B cell (primary cell): Measurements from ENCODE around the gene ARHGEF10L. TPM values are rescaled to one million over a fixed set of nuclear protein-coding genes. Genes with fewer than 3 reads are reported as not detected.

Experiments
- ATAC-seq: fragments of 200-7000 bp; cut with Tn5 transposase; one replicate; pipeline ENCODE4 v1.10.0; 2021; ENCODE audit warnings: low read depth, mild to moderate bottlenecking, moderate number of reproducible peaks, moderate library complexity
- CTCF ChIA-PET: fragments of 350-600 bp; sonication (Branson Sonifier 250); formaldehyde crosslinking; loops from one replicate; lab custom pipeline; 2021; ENCODE audit warnings: antibody characterized with exemption, inconsistent platforms; lab: Charles Lee
- POLR2A ChIA-PET: fragments of 350-600 bp; sonication (Branson Sonifier 250); formaldehyde crosslinking; loops from one replicate; lab custom pipeline; 2021; ENCODE audit warnings: antibody characterized with exemption; lab: Charles Lee
- DNase-seq: peaks from one replicate; pipeline ENCODE4 v3.0.0; 2013
- H2AFZ ChIP-seq: 2 replicates; pipeline ENCODE4 v1.6.1; 2012; ENCODE audit warnings: mild to moderate bottlenecking, low read depth, low read length; ENCODE audit not compliant: insufficient read depth, poor library complexity, severe bottlenecking
- H3K27ac ChIP-seq, 2 donors: 1 replicate in 1 of 2; 2 replicates in 1 of 2; pipeline ENCODE4 v1.5.1; 2012 to 2013; ENCODE audit warnings: low read length in 2 of 2, mild to moderate bottlenecking in 2 of 2, moderate library complexity in 1 of 2
- H3K27me3 ChIP-seq, 4 experiments: fragments of 200-600 bp in 1 of 4; sonication (generic) in 1 of 4; replicated peaks in 1 of 4; 1 replicate in 2 of 4; 2 replicates in 2 of 4; pipeline versions ENCODE4 v1.6.1 to v1.7.0; 2013 to 2016; ENCODE audit warnings: low read length in 3 of 4, mild to moderate bottlenecking in 2 of 4, mixed read lengths in 1 of 4, moderate library complexity in 1 of 4; ENCODE audit not compliant: insufficient read depth in 4 of 4, control insufficient read depth in 3 of 4; ENCODE audit errors: control extremely low read depth in 1 of 4
- H3K36me3 ChIP-seq, 2 experiments: replicated peaks in 1 of 2; 1 replicate in 1 of 2; 2 replicates in 1 of 2; pipeline versions ENCODE4 v1.6.1 to v1.7.1; 2013; ENCODE audit warnings: low read length in 1 of 2; ENCODE audit not compliant: insufficient read depth in 2 of 2, control insufficient read depth in 1 of 2; ENCODE audit errors: control extremely low read depth in 1 of 2, extremely low read depth in 1 of 2
- H3K4me1 ChIP-seq, 2 donors: fragments of 200-600 bp in 1 of 2; sonication (generic) in 1 of 2; 1 replicate in 1 of 2; 2 replicates in 1 of 2; pipeline versions ENCODE4 v1.5.1 to v1.6.1; 2013 to 2017; ENCODE audit warnings: low read length in 2 of 2; ENCODE audit not compliant: control insufficient read depth in 2 of 2, insufficient read depth in 2 of 2
- H3K4me2 ChIP-seq: replicated peaks from 2 replicates; pipeline ENCODE3; 2012; ENCODE audit warnings: mild to moderate bottlenecking, low read depth, low read length; ENCODE audit not compliant: poor library complexity, severe bottlenecking
- H3K4me3 ChIP-seq, 5 experiments: fragments of 200-600 bp in 1 of 5; sonication (generic) in 1 of 5; 1 replicate in 3 of 5; 2 replicates in 2 of 5; pipeline versions ENCODE4 v1.5.1 to v1.7.0; 2011 to 2016; ENCODE audit warnings: low read length in 4 of 5, mild to moderate bottlenecking in 4 of 5, low read depth in 2 of 5, control low read depth in 1 of 5, moderate library complexity in 1 of 5; ENCODE audit not compliant: insufficient read depth in 1 of 5; ENCODE audit errors: control extremely low read depth in 1 of 5, extremely low read depth in 1 of 5
- H3K79me2 ChIP-seq: fragments of 200-600 bp; sonication (generic); one replicate; pipeline ENCODE4 v1.6.0; 2016; ENCODE audit warnings: low read length; ENCODE audit not compliant: control insufficient read depth, insufficient read depth
- H3K9ac ChIP-seq: fragments of 200-600 bp; sonication (generic); 2 replicates; pipeline ENCODE4 v1.6.1; 2017; ENCODE audit warnings: mild to moderate bottlenecking, low read length, moderate library complexity
- H3K9me3 ChIP-seq, 3 donors: one replicate each; pipeline versions ENCODE4 v1.6.1 to v1.7.1; 2013; ENCODE audit warnings: low read length in 2 of 3; ENCODE audit not compliant: control insufficient read depth in 2 of 3, insufficient read depth in 1 of 3; ENCODE audit errors: control extremely low read depth in 1 of 3
- H4K20me1 ChIP-seq: 2 replicates; pipeline ENCODE4 v1.6.0; 2012; ENCODE audit warnings: mild to moderate bottlenecking, low read length; ENCODE audit not compliant: insufficient read depth, control insufficient read depth, poor library complexity, severe bottlenecking
- H3K27ac Mint-ChIP-seq: one replicate; pipeline ENCODE4 v1.8.0; 2021; ENCODE audit warnings: mixed read lengths
- H3K27me3 Mint-ChIP-seq: one replicate; pipeline ENCODE4 v1.8.0; 2021; ENCODE audit warnings: mixed read lengths
- H3K4me1 Mint-ChIP-seq: one replicate; pipeline ENCODE4 v1.8.0; 2021; ENCODE audit warnings: mixed read lengths
- H3K4me3 Mint-ChIP-seq: one replicate; pipeline ENCODE4 v1.8.0; 2021; ENCODE audit warnings: mixed read lengths
- H3K9me3 Mint-ChIP-seq: one replicate; pipeline ENCODE4 v1.8.0; 2022; ENCODE audit warnings: mixed read lengths; ENCODE audit not compliant: insufficient read depth
- CTCF ChIP-seq: fragments of 200-600 bp; IDR thresholded peaks from one replicate; pipeline ENCODE4 v1.8.0; 2022; ENCODE audit warnings: antibody characterized with exemption, mild to moderate bottlenecking
- EZH2 ChIP-seq: IDR thresholded peaks from 2 replicates; pipeline ENCODE4 v1.6.1; 2012; ENCODE audit warnings: borderline replicate concordance, low read depth, mild to moderate bottlenecking, moderate library complexity, low read length; ENCODE audit not compliant: insufficient read depth, poor library complexity, severe bottlenecking
- WGBS: methylation state at CpG from one replicate; pipeline ENCODE4 v1.1.5; 2013; ENCODE audit warnings: missing lambda C conversion rate; ENCODE audit not compliant: insufficient coverage; 5-methylcytosine and 5-hydroxymethylcytosine counted together
- intact Hi-C: fragments of 100-400 bp; cut with micrococcal nuclease; formaldehyde crosslinking; loops from one replicate; pipeline ENCODE4 v1.10.0; 2022
- polyA plus RNA-seq: library from polyadenylated mRNA; depleted of rRNA; stranded (reverse); fragments of >200 nt; gene quantifications from 2 replicates; pipeline ENCODE4 v1.2.3, GENCODE V29; 2012
- total RNA-seq, 2 donors: library from RNA; stranded (reverse); fragments of 120-200 nt in 1 of 2; gene quantifications; 1 replicate in 1 of 2; 2 replicates in 1 of 2; pipeline versions ENCODE4 v1.2.3 to v1.2.4, GENCODE V29; 2013 to 2022

ARHGEF10L gene
- total and polyA plus RNA-seq, 2 donors (not counting 1 experiment from before 2014, with no cell fraction given), result 2.0 to 4.9 TPM

- Histone ChIP-seq H3K79me2 (no peaks in the 10 kb centered on the region), H3K9me3 (no peaks in the 10 kb centered on the region), H4K20me1 (no peaks in the 10 kb centered on the region), H3K27me3 (no peaks in the 10 kb centered on the region), H3K4me2 (no peak overlapping the region), H3K36me3 (no peaks in the 10 kb centered on the region), H3K4me3 (no peak overlapping the region), H3K27ac (no peak overlapping the region), H2AFZ (no peak overlapping the region), H3K9ac (no peak overlapping the region), H3K4me1 (no peaks in the 10 kb centered on the region)
- POLR2A ChIA-PET, result no interaction called here
- ATAC-seq, result no peak
- Mint-ChIP-seq H3K27me3 (peaks cover 7% of the 10 kb centered on the region), H3K9me3 (no peaks in the 10 kb centered on the region), H3K4me1 (no peaks in the 10 kb centered on the region), H3K27ac (no peak overlapping the region), H3K4me3 (no peak overlapping the region)
- intact Hi-C loops, result no loop called here
- DNase-seq, result no peak
- WGBS, result 81% methylated on average over 8 of the region's 10 CpGs
- CTCF ChIA-PET, result no interaction called here
- TF ChIP-seq CTCF (no peak), EZH2 (no peak)
These were observed 56.1 kb downstream of the ARHGEF10L start for GRCh38 chr1:17595602-17595925.

GRCh38 chr1:17596186-17596585, 56.7 kb downstream of the ARHGEF10L start:
- H3K79me2 ChIP-seq, result no peaks in the 10 kb centered on the region
- no peaks in the 10 kb centered on the region for H3K4me1 Mint-ChIP-seq
- DNase-seq, result no peak
- ATAC-seq, result no peak
- TF ChIP-seq CTCF (no peak), EZH2 (no peak)
- no peaks in the 10 kb centered on the region for H3K4me1 ChIP-seq
- no peak overlapping the region for H3K27ac Mint-ChIP-seq
- H3K4me3 ChIP-seq, result no peak overlapping the region
- no peak overlapping the region for H3K4me2 ChIP-seq
- no peaks in the 10 kb centered on the region for H3K9me3 ChIP-seq
- 95% methylated on average over 7 of the region's 9 CpGs for WGBS
- H3K27ac ChIP-seq, result no peak overlapping the region
- H3K27me3 ChIP-seq, result no peaks in the 10 kb centered on the region
- no peak overlapping the region for H2AFZ ChIP-seq
- no peaks in the 10 kb centered on the region for H3K36me3 ChIP-seq
- POLR2A ChIA-PET, result no interaction called here
- no peaks in the 10 kb centered on the region for H3K9me3 Mint-ChIP-seq
- peaks cover 7% of the 10 kb centered on the region for H3K27me3 Mint-ChIP-seq
- no peak overlapping the region for H3K9ac ChIP-seq
- H4K20me1 ChIP-seq, result no peaks in the 10 kb centered on the region
- H3K4me3 Mint-ChIP-seq, result no peak overlapping the region
- CTCF ChIA-PET, result no interaction called here
- intact Hi-C loops, result no loop called here
